HG03378 (cell line): ENCODE data around the gene ATP10A.

Experiments
- ATAC-seq: cut with Tn5 transposase; IDR thresholded peaks from one replicate; pipeline ENCODE4 v1.9.1; 2021; ENCODE audit warnings: mild to moderate bottlenecking, moderate library complexity; ENCODE audit not compliant: unreplicated experiment

Gene ATP10A

GRCh38 chr15:25797035-25797434, 66.1 kb downstream of the ATP10A start:
- no peak for ATAC-seq

- ATAC-seq, result no peak
Observed at GRCh38 chr15:25796395-25796794, 66.7 kb downstream of the ATP10A start.

GRCh38 chr15:25795712-25796111, 67.4 kb downstream of the ATP10A start:
- ATAC-seq, result no peak

GRCh38 chr15:25795061-25795460, 68.1 kb downstream of the ATP10A start:
- no peak for ATAC-seq

- ATAC-seq, result peak; percentile 89
Observed at GRCh38 chr15:25793354-25794050, 69.6 kb downstream of the ATP10A start.

GRCh38 chr15:25792128-25792527, 71.0 kb downstream of the ATP10A start:
- no peak for ATAC-seq

GRCh38 chr15:25790000-25790660, 73.0 kb downstream of the ATP10A start:
- ATAC-seq, result no peak

GRCh38 chr15:25789616-25789999, 73.5 kb downstream of the ATP10A start:
- no peak for ATAC-seq

GRCh38 chr15:25789211-25789610, 73.9 kb downstream of the ATP10A start:
- ATAC-seq, result no peak

- no peak for ATAC-seq
Observed at GRCh38 chr15:25787855-25788520, 75.1 kb downstream of the ATP10A start.

- no peak for ATAC-seq
Observed at GRCh38 chr15:25787381-25787780, 75.7 kb downstream of the ATP10A start.

GRCh38 chr15:25786040-25786439, 77.1 kb downstream of the ATP10A start:
- ATAC-seq, result no peak

- no peak for ATAC-seq
Observed at GRCh38 chr15:25785641-25786025, 77.5 kb downstream of the ATP10A start.

- ATAC-seq, result no peak
Observed at GRCh38 chr15:25784876-25785640, 78.1 kb downstream of the ATP10A start.

- ATAC-seq, result no peak
Observed at GRCh38 chr15:25783607-25784540, 79.3 kb downstream of the ATP10A start.

- ATAC-seq, result no peak
Observed at GRCh38 chr15:25783134-25783533, 80.0 kb downstream of the ATP10A start.

GRCh38 chr15:25780479-25781255, 82.5 kb downstream of the ATP10A start:
- ATAC-seq, result no peak

- ATAC-seq, result no peak
Observed at GRCh38 chr15:25778161-25778560, 85.0 kb downstream of the ATP10A start.

GRCh38 chr15:25777037-25777436, 86.1 kb downstream of the ATP10A start:
- no peak for ATAC-seq
